Measurements from ENCODE around the gene PLSCR3. TPM values are rescaled to one million over a fixed set of nuclear protein-coding genes. Genes with fewer than 3 reads are reported as not detected.
"Not testable (repeated sequence)": the region's sequence is repeated elsewhere in the genome, so short reads cannot be mapped to it uniquely, and the experiment has no call there.

The PLSCR3 gene
- total and polyA plus RNA-seq, 2 donors (not counting 1 experiment from before 2014, with no cell fraction given), result 25.4 to 39.1 TPM

DNA sequence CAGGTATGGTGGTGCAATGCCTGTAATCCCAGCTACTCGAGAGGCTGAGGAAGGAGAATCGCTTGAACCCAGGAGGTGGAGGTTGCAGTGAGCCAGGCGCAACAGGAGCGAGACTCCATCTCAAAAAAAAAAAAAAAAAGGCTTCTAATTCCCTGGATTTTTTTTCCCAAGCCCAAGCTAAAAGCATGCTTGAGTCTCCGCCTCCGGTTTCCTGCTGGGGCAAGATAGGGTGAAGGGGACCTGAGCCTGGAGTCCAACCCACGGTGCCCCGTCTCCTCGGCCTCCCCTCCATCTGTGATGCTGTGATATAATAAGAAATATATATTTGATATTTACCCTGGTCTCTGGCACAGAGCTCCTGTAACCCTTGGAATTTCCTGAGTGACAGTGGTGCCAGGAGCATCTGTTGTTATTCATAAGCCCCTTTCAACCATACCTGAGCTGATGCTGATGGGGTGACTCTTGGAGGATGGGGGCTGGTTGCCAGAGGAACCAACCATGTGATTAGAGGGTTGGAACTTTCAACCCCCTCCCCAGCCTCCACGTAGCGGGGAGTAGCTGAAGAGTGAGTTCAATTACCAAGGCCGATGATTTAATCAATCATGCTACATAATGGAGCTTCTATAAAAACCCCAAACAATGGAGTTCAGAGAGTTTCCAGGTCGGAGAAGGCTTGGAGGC lies 26.3 kb downstream of the PLSCR3 start:
- Histone ChIP-seq H2AFZ (ENCODE audit: low read length) (no peak overlapping the region), H3K4me1 (ENCODE audit: control insufficient read depth, extremely low read depth, insufficient read depth, low read length) (no peaks in the 10 kb centered on the region), H4K20me1 (ENCODE audit: control insufficient read depth, extremely low read depth, insufficient read depth, low read length) (no peaks in the 10 kb centered on the region), H3K4me2 (ENCODE audit: extremely low read depth, insufficient read depth, low read length) (no peak overlapping the region), H3K9ac (ENCODE audit: insufficient read depth, low read length) (no peak overlapping the region), H3K27ac (ENCODE audit: insufficient read depth, low read length) (no peak overlapping the region), H3K36me3 (ENCODE audit: control insufficient read depth, insufficient read depth, low read length) (no peaks in the 10 kb centered on the region), H3K9me3 (ENCODE audit: control insufficient read depth, insufficient read depth, low read depth, low read length) (no peaks in the 10 kb centered on the region), H3K4me3 (replicated peaks in 1 of 4; ENCODE audit: control extremely low read depth in 1 of 4, insufficient read depth in 1 of 4, low read depth in 3 of 4, low read length in 4 of 4) (no peak overlapping the region), H3K79me2 (ENCODE audit: control insufficient read depth, insufficient read depth, low read length) (no peaks in the 10 kb centered on the region), H3K27me3 (ENCODE audit: control insufficient read depth, insufficient read depth, low read length) (peaks cover 8% of the 10 kb centered on the region)
- TF ChIP-seq, protein P1, sequence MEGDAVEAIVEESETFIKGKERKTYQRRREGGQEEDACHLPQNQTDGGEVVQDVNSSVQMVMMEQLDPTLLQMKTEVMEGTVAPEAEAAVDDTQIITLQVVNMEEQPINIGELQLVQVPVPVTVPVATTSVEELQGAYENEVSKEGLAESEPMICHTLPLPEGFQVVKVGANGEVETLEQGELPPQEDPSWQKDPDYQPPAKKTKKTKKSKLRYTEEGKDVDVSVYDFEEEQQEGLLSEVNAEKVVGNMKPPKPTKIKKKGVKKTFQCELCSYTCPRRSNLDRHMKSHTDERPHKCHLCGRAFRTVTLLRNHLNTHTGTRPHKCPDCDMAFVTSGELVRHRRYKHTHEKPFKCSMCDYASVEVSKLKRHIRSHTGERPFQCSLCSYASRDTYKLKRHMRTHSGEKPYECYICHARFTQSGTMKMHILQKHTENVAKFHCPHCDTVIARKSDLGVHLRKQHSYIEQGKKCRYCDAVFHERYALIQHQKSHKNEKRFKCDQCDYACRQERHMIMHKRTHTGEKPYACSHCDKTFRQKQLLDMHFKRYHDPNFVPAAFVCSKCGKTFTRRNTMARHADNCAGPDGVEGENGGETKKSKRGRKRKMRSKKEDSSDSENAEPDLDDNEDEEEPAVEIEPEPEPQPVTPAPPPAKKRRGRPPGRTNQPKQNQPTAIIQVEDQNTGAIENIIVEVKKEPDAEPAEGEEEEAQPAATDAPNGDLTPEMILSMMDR (conservative IDR thresholded peaks at IDR 0.05 in 1 of 2, IDR thresholded peaks at IDR 0.05 in 1 of 2; ENCODE audit: low read depth in 1 of 2, low read length in 2 of 2), result no peak
- TF ChIP-seq EZH2 (IDR thresholded peaks at IDR 0.05; ENCODE audit: low read length, missing control alignments), result no peak
- DNase-seq (ENCODE audit: low read depth in 2 of 2), result no peak

DNA sequence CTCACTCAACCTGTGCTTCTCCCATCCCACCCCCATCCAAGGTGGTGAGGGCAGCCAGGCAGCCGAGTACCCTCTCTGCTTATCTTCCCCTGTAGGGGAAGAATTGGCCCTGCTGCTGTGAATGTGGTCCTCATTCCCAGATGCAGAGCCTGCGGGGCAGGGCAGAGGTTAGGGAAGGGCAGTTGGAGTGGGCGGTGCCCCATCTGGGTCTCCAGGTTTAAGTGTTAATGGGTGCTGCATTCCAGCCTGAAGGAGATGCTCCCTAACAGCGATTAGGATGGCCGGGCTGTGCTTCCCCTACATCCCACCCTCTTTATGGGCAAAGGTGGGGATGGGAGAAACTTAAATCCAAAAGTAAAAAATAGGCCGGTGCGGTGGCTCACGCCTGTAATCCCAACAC lies 27.2 kb downstream of the PLSCR3 start:
- peaks cover 8% of the 10 kb centered on the region for H3K27me3 ChIP-seq (ENCODE audit: control insufficient read depth, insufficient read depth, low read length)
- no peak overlapping the region for H3K4me3 ChIP-seq (replicated peaks in 1 of 4; ENCODE audit: control extremely low read depth in 1 of 4, insufficient read depth in 1 of 4, low read depth in 3 of 4, low read length in 4 of 4)
- H3K27ac ChIP-seq (ENCODE audit: insufficient read depth, low read length), result no peak overlapping the region
- TF ChIP-seq EZH2 (IDR thresholded peaks at IDR 0.05; ENCODE audit: low read length, missing control alignments), result no peak
- TF ChIP-seq, protein P1 (conservative IDR thresholded peaks at IDR 0.05 in 1 of 2, IDR thresholded peaks at IDR 0.05 in 1 of 2; ENCODE audit: low read depth in 1 of 2, low read length in 2 of 2), result no peak
- no peaks in the 10 kb centered on the region for H3K36me3 ChIP-seq (ENCODE audit: control insufficient read depth, insufficient read depth, low read length)
- no peak for DNase-seq (ENCODE audit: low read depth in 2 of 2)
- H4K20me1 ChIP-seq (ENCODE audit: control insufficient read depth, extremely low read depth, insufficient read depth, low read length), result no peaks in the 10 kb centered on the region
- no peaks in the 10 kb centered on the region for H3K79me2 ChIP-seq (ENCODE audit: control insufficient read depth, insufficient read depth, low read length)
- no peak overlapping the region for H3K4me2 ChIP-seq (ENCODE audit: extremely low read depth, insufficient read depth, low read length)
- H2AFZ ChIP-seq (ENCODE audit: low read length), result no peak overlapping the region
- H3K9me3 ChIP-seq (ENCODE audit: control insufficient read depth, insufficient read depth, low read depth, low read length), result no peaks in the 10 kb centered on the region
- no peaks in the 10 kb centered on the region for H3K4me1 ChIP-seq (ENCODE audit: control insufficient read depth, extremely low read depth, insufficient read depth, low read length)
- no peak overlapping the region for H3K9ac ChIP-seq (ENCODE audit: insufficient read depth, low read length)

- not testable (repeated sequence) for H2AFZ ChIP-seq (ENCODE audit: low read length); H4K20me1 ChIP-seq (ENCODE audit: control insufficient read depth, extremely low read depth, insufficient read depth, low read length); H3K79me2 ChIP-seq (ENCODE audit: control insufficient read depth, insufficient read depth, low read length); H3K36me3 ChIP-seq (ENCODE audit: control insufficient read depth, insufficient read depth, low read length); H3K9ac ChIP-seq (ENCODE audit: insufficient read depth, low read length); H3K27me3 ChIP-seq (ENCODE audit: control insufficient read depth, insufficient read depth, low read length); H3K9me3 ChIP-seq (ENCODE audit: control insufficient read depth, insufficient read depth, low read depth, low read length); H3K4me2 ChIP-seq (ENCODE audit: extremely low read depth, insufficient read depth, low read length); H3K27ac ChIP-seq (ENCODE audit: insufficient read depth, low read length); H3K4me1 ChIP-seq (ENCODE audit: control insufficient read depth, extremely low read depth, insufficient read depth, low read length); DNase-seq (ENCODE audit: low read depth in 2 of 2); H3K4me3 ChIP-seq (replicated peaks in 1 of 4; ENCODE audit: control extremely low read depth in 1 of 4, insufficient read depth in 1 of 4, low read depth in 3 of 4, low read length in 4 of 4)
These were observed 28.4 kb downstream of the PLSCR3 start for GRCh38 chr17:7365963-7366362.
